ENCODE measurements around the gene PIEZO2. TPM values are rescaled to one million over a fixed set of nuclear protein-coding genes. Genes with fewer than 3 reads are reported as not detected.

The PIEZO2 gene
- polyA plus RNA-seq, 1 donor (not counting 4 experiments of a cell fraction or from before 2014, with no cell fraction given): not detected

DNA sequence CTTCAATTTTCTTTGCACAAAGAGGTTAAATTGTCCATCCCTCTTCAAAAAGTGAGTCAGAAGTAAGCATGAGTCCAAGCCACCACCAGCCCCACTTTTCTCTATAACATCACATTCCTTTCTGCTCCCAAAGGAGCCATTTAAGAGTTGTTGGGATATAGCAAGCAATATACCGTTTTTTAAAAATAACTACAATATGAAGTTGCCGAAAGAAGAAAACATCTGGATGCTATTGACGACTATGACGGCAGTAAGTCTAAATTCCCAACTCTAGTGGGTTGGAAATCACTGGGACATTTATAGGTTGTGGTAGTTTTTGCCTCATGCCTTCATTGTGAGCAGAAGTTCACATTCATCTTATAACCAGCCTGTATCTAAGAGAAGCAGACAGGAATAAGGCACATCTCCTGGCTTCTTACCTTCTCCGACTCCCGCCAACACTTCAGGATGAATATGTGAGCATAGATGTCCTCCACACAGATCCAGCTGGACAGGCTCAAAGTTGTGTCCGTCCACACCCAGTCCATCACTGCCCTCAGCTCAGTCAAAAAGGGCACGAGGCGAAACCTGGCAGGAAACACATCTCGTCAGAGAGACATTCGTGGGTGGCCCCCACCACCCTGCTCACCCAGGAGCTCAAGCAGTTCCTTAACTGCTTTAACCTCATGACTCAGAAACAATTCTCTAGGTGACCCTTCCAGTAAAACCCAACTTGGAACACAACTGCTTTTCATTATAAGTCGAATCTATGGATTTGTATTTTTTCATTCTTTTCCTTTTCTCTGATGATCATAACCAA is 459.9 kb downstream of the PIEZO2 start:
- Histone ChIP-seq H3K27me3 (ENCODE audit: control insufficient read depth, extremely low read depth, insufficient read depth, low read length) (peaks cover 5% of the 10 kb centered on the region), H3K4me2 (ENCODE audit: control insufficient read depth, extremely low read depth, insufficient read depth, low read depth, low read length) (no peak overlapping the region), H3K79me2 (ENCODE audit: control insufficient read depth, insufficient read depth, low read length) (no peaks in the 10 kb centered on the region), H3K9ac (ENCODE audit: control insufficient read depth, extremely low read depth, insufficient read depth, low read length) (no peak overlapping the region), H3K36me3 (ENCODE audit: control insufficient read depth in 2 of 2, extremely low read depth in 1 of 2, insufficient read depth in 2 of 2, low read length in 2 of 2) (no peaks in the 10 kb centered on the region), H3K27ac (ENCODE audit: control insufficient read depth, insufficient read depth, low read length) (no peak overlapping the region), H2AFZ (ENCODE audit: control insufficient read depth, low read length) (no peak overlapping the region), H3K9me1 (ENCODE audit: control insufficient read depth, extremely low read depth, insufficient read depth, low read length) (no peaks in the 10 kb centered on the region), H3K4me3 (ENCODE audit: control insufficient read depth in 2 of 3, extremely low read depth in 1 of 3, insufficient read depth in 2 of 3, low read depth in 1 of 3, low read length in 3 of 3) (no peak overlapping the region), H3K9me3 (ENCODE audit: control insufficient read depth, low read depth, low read length) (no peaks in the 10 kb centered on the region), H3K4me1 (ENCODE audit: control insufficient read depth, extremely low read depth, insufficient read depth, low read length) (no peaks in the 10 kb centered on the region), H4K20me1 (ENCODE audit: control insufficient read depth, extremely low read depth, insufficient read depth, low read length) (no peaks in the 10 kb centered on the region)
- FAIRE-seq (no peak), DNase-seq (ENCODE audit: low read depth, low spot score) (no peak)
- dilution Hi-C loops (cut with MboI; ENCODE audit: extremely low pct_ligation_motif_present, low sequenced_read_pairs): no loop called here
- TF ChIP-seq, protein P1, sequence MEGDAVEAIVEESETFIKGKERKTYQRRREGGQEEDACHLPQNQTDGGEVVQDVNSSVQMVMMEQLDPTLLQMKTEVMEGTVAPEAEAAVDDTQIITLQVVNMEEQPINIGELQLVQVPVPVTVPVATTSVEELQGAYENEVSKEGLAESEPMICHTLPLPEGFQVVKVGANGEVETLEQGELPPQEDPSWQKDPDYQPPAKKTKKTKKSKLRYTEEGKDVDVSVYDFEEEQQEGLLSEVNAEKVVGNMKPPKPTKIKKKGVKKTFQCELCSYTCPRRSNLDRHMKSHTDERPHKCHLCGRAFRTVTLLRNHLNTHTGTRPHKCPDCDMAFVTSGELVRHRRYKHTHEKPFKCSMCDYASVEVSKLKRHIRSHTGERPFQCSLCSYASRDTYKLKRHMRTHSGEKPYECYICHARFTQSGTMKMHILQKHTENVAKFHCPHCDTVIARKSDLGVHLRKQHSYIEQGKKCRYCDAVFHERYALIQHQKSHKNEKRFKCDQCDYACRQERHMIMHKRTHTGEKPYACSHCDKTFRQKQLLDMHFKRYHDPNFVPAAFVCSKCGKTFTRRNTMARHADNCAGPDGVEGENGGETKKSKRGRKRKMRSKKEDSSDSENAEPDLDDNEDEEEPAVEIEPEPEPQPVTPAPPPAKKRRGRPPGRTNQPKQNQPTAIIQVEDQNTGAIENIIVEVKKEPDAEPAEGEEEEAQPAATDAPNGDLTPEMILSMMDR (optimal IDR thresholded peaks at IDR 0.05 in 1 of 3, IDR thresholded peaks at IDR 0.05 in 1 of 3, conservative IDR thresholded peaks at IDR 0.05 in 1 of 3; ENCODE audit: extremely low read depth in 1 of 3, insufficient read depth in 2 of 3, low read length in 3 of 3): no peak
- no peak for TF ChIP-seq EZH2 (IDR thresholded peaks at IDR 0.05; ENCODE audit: low read length)

DNA sequence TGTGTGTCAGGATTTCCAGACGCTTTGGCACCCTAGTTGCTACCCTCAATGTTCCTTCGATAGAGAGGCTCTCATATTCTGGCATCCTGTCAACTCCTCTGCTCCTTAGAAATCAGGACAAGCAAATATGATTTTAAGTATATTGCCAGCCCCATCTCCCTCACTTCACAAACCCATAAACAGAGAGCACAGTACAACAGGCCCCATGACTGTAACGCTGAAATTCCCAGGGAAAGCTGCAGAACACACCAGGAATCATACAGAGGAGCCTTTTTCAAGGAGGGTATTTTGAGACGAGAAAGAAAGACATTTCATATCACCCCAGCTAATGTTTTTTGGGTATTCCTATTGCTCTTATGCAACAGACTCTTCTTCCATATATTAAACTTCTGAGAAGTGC is 460.6 kb downstream of the PIEZO2 start:
- no peak overlapping the region for H3K27ac ChIP-seq (ENCODE audit: control insufficient read depth, insufficient read depth, low read length)
- DNase-seq (ENCODE audit: low read depth, low spot score) (no peak), FAIRE-seq (no peak)
- no peaks in the 10 kb centered on the region for H4K20me1 ChIP-seq (ENCODE audit: control insufficient read depth, extremely low read depth, insufficient read depth, low read length)
- H3K27me3 ChIP-seq (ENCODE audit: control insufficient read depth, extremely low read depth, insufficient read depth, low read length): peaks cover 5% of the 10 kb centered on the region
- H3K4me1 ChIP-seq (ENCODE audit: control insufficient read depth, extremely low read depth, insufficient read depth, low read length): no peaks in the 10 kb centered on the region
- H3K79me2 ChIP-seq (ENCODE audit: control insufficient read depth, insufficient read depth, low read length): no peaks in the 10 kb centered on the region
- dilution Hi-C loops (cut with MboI; ENCODE audit: extremely low pct_ligation_motif_present, low sequenced_read_pairs): no loop called here
- H3K4me2 ChIP-seq (ENCODE audit: control insufficient read depth, extremely low read depth, insufficient read depth, low read depth, low read length): no peak overlapping the region
- no peaks in the 10 kb centered on the region for H3K9me1 ChIP-seq (ENCODE audit: control insufficient read depth, extremely low read depth, insufficient read depth, low read length)
- no peak overlapping the region for H2AFZ ChIP-seq (ENCODE audit: control insufficient read depth, low read length)
- H3K4me3 ChIP-seq (ENCODE audit: control insufficient read depth in 2 of 3, extremely low read depth in 1 of 3, insufficient read depth in 2 of 3, low read depth in 1 of 3, low read length in 3 of 3): no peak overlapping the region
- H3K36me3 ChIP-seq (ENCODE audit: control insufficient read depth in 2 of 2, extremely low read depth in 1 of 2, insufficient read depth in 2 of 2, low read length in 2 of 2): no peaks in the 10 kb centered on the region
- no peak for TF ChIP-seq EZH2 (IDR thresholded peaks at IDR 0.05; ENCODE audit: low read length)
- TF ChIP-seq, protein P1 (optimal IDR thresholded peaks at IDR 0.05 in 1 of 3, IDR thresholded peaks at IDR 0.05 in 1 of 3, conservative IDR thresholded peaks at IDR 0.05 in 1 of 3; ENCODE audit: extremely low read depth in 1 of 3, insufficient read depth in 2 of 3, low read length in 3 of 3): no peak
- H3K9ac ChIP-seq (ENCODE audit: control insufficient read depth, extremely low read depth, insufficient read depth, low read length): no peak overlapping the region
- no peaks in the 10 kb centered on the region for H3K9me3 ChIP-seq (ENCODE audit: control insufficient read depth, low read depth, low read length)

Measured in keratinocyte (primary cell).